Mammary epithelial cell (primary cell): ENCODE results near the gene ADGRB3.

Source experiments
- CTCF ChIP-seq, 2 donors: IDR thresholded peaks in 1 of 2; conservative IDR thresholded peaks in 1 of 2; 2 replicates each; pipeline ENCODE4 v1.5.1; 2011 to 2012; ENCODE audit warnings: inconsistent platforms in 2 of 2, low read length in 2 of 2, mild to moderate bottlenecking in 2 of 2, control low read depth in 1 of 2, low read depth in 1 of 2; ENCODE audit not compliant: insufficient read depth in 1 of 2; ENCODE audit errors: extremely low read depth in 1 of 2
- EZH2 ChIP-seq: IDR thresholded peaks from 2 replicates; pipeline ENCODE4 v1.6.1; 2012; ENCODE audit warnings: low read length, inconsistent platforms, borderline replicate concordance

DNA sequence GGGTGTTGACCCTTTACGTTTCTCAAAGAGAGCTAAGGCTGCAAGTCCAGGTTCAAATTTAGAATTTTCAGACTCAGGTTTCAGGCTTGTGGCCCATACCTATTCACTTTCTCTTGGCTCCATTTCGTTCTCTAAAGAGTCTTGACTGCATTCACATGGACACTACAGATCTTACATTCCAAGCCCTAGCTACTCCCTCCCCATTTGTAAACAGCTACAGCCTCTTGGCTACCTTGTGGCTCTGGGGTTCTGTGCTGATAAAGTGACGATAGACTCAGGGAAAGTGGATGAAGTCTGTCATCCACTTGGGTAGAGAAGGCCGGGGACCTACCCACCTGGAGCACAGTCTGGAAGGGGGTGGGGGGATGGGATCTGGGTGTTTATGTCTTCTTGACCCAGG lies 658.4 kb downstream of the ADGRB3 start:
- no peak for TF ChIP-seq CTCF (conservative IDR thresholded peaks at IDR 0.05 in 1 of 2, IDR thresholded peaks at IDR 0.05 in 1 of 2; ENCODE audit: extremely low read depth in 1 of 2, insufficient read depth in 1 of 2, low read depth in 1 of 2, low read length in 2 of 2)
- TF ChIP-seq EZH2, result no peak
